Measurements from ENCODE around the gene PPP1R1A.

GRCh38 chr12:54595471-54595870 lies 7.0 kb upstream of the PPP1R1A start:
- TF ChIP-seq CTCF (optimal IDR thresholded peaks at IDR 0.05 in 1 of 3, IDR thresholded peaks at IDR 0.05 in 1 of 3, conservative IDR thresholded peaks at IDR 0.05 in 1 of 3; ENCODE audit: extremely low read depth in 1 of 3, insufficient read depth in 2 of 3, low read length in 3 of 3) (no peak), EZH2 (IDR thresholded peaks at IDR 0.05; ENCODE audit: low read length) (no peak)
